Measurements from ENCODE around the gene GLRA3.
"Not testable (repeated sequence)": the region's sequence is repeated elsewhere in the genome, so short reads cannot be mapped to it uniquely, and the experiment has no call there.

The GLRA3 gene

GRCh38 chr4:174828845-174829701 lies at the start of gene GLRA3:
TSS of gene GLRA3 (minus strand) at chr4:174829247. CDS start at chr4:174828811, 436 bp downstream.
- DNase-seq = peak; percentile 93

- no peak for DNase-seq
Measured at GRCh38 chr4:174874898-174875297, 45.9 kb upstream of the GLRA3 start.

- DNase-seq = peak; percentile 29
Measured at GRCh38 chr4:174873931-174874330, 44.9 kb upstream of the GLRA3 start.

- not testable (repeated sequence) for DNase-seq
Measured at GRCh38 chr4:174873146-174873545, 44.1 kb upstream of the GLRA3 start.

- DNase-seq = no peak
Measured at GRCh38 chr4:174871407-174871806, 42.4 kb upstream of the GLRA3 start.

- DNase-seq = no peak
Measured at GRCh38 chr4:174870311-174870710, 41.3 kb upstream of the GLRA3 start.

GRCh38 chr4:174869339-174869738 lies 40.3 kb upstream of the GLRA3 start:
- no peak for DNase-seq

- DNase-seq = no peak
Measured at GRCh38 chr4:174867903-174868302, 38.9 kb upstream of the GLRA3 start.

GRCh38 chr4:174865418-174865985 lies 36.5 kb upstream of the GLRA3 start:
- DNase-seq = no peak

- DNase-seq = no peak
Measured at GRCh38 chr4:174864031-174864430, 35.0 kb upstream of the GLRA3 start.

- DNase-seq = no peak
Measured at GRCh38 chr4:174860588-174860987, 31.5 kb upstream of the GLRA3 start.

GRCh38 chr4:174859904-174860303 lies 30.9 kb upstream of the GLRA3 start:
- no peak for DNase-seq

GRCh38 chr4:174856926-174857800 lies 28.1 kb upstream of the GLRA3 start:
- DNase-seq = no peak

GRCh38 chr4:174855050-174855449 lies 26.0 kb upstream of the GLRA3 start:
- DNase-seq = no peak

GRCh38 chr4:174853629-174854028 lies 24.6 kb upstream of the GLRA3 start:
- DNase-seq = no peak

- DNase-seq = no peak
Measured at GRCh38 chr4:174848596-174848995, 19.5 kb upstream of the GLRA3 start.

- no peak for DNase-seq
Measured at GRCh38 chr4:174847801-174848427, 18.9 kb upstream of the GLRA3 start.

- DNase-seq = no peak
Measured at GRCh38 chr4:174835536-174835935, 6.5 kb upstream of the GLRA3 start.

- DNase-seq = no peak
Measured at GRCh38 chr4:174834477-174834876, 5.4 kb upstream of the GLRA3 start.

- no peak for DNase-seq
Measured at GRCh38 chr4:174826660-174827059, 2.4 kb downstream of the GLRA3 start.

GRCh38 chr4:174815282-174815681 lies 13.8 kb downstream of the GLRA3 start:
- DNase-seq = no peak

GRCh38 chr4:174813292-174813691 lies 15.8 kb downstream of the GLRA3 start:
- no peak for DNase-seq

- DNase-seq = no peak
Measured at GRCh38 chr4:174810834-174811233, 18.2 kb downstream of the GLRA3 start.
